ENCODE measurements around the gene CHD6. TPM values are rescaled to one million over a fixed set of nuclear protein-coding genes. Genes with fewer than 3 reads are reported as not detected.

The CHD6 gene
- total and polyA plus RNA-seq, 11 donors: 6.5 to 52.8 (median 38.9) TPM

GRCh38 chr20:41443691-41444090, 174.5 kb downstream of the CHD6 start:
- Histone ChIP-seq H3K4me3 (no peak overlapping the region), H3K9me3 (no peaks in the 10 kb centered on the region), H3K27ac (no peak overlapping the region), H3K27me3 (no peaks in the 10 kb centered on the region), H3K36me3 (peaks cover 0 to 100% (median 92%) of the 10 kb centered on the region in 9 donors), H3K4me1 (no peaks in the 10 kb centered on the region)
- TF ChIP-seq, protein P1, sequence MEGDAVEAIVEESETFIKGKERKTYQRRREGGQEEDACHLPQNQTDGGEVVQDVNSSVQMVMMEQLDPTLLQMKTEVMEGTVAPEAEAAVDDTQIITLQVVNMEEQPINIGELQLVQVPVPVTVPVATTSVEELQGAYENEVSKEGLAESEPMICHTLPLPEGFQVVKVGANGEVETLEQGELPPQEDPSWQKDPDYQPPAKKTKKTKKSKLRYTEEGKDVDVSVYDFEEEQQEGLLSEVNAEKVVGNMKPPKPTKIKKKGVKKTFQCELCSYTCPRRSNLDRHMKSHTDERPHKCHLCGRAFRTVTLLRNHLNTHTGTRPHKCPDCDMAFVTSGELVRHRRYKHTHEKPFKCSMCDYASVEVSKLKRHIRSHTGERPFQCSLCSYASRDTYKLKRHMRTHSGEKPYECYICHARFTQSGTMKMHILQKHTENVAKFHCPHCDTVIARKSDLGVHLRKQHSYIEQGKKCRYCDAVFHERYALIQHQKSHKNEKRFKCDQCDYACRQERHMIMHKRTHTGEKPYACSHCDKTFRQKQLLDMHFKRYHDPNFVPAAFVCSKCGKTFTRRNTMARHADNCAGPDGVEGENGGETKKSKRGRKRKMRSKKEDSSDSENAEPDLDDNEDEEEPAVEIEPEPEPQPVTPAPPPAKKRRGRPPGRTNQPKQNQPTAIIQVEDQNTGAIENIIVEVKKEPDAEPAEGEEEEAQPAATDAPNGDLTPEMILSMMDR (IDR thresholded peaks at IDR 0.05): no peak
- TF ChIP-seq POLR2A (IDR thresholded peaks at IDR 0.05): no peak
- no peak for DNase-seq
- ATAC-seq: no peak
- intact Hi-C loops (cut with DNase I): no loop called here

GRCh38 chr20:41440882-41441281, 177.3 kb downstream of the CHD6 start:
- no peak overlapping the region for H3K4me3 ChIP-seq
- ATAC-seq (no peak), DNase-seq (no peak)
- H3K27ac ChIP-seq: no peak overlapping the region
- peaks cover 0 to 5% (median 0%) of the 10 kb centered on the region in 12 donors for H3K4me1 ChIP-seq
- TF ChIP-seq, protein P1 (IDR thresholded peaks at IDR 0.05): no peak
- TF ChIP-seq POLR2A (IDR thresholded peaks at IDR 0.05): no peak
- no peaks in the 10 kb centered on the region for H3K27me3 ChIP-seq
- intact Hi-C loops (cut with DNase I): no loop called here
- 86 to 95% (median 90%) methylated on average over 3 of the region's 3 CpGs for WGBS, 4 donors
- peaks cover 0 to 99% (median 86%) of the 10 kb centered on the region in 9 donors for H3K36me3 ChIP-seq
- no peaks in the 10 kb centered on the region for H3K9me3 ChIP-seq

- Histone ChIP-seq H3K4me3 (no peak overlapping the region), H3K36me3 (peaks cover 0 to 98% (median 67%) of the 10 kb centered on the region in 9 donors), H3K9me3 (no peaks in the 10 kb centered on the region), H3K27ac (no peak overlapping the region), H3K4me1 (peaks cover 0 to 5% (median 0%) of the 10 kb centered on the region in 12 donors), H3K27me3 (no peaks in the 10 kb centered on the region)
- no peak for DNase-seq
- no peak for TF ChIP-seq POLR2A (IDR thresholded peaks at IDR 0.05)
- TF ChIP-seq, protein P1 (IDR thresholded peaks at IDR 0.05): no peak
- 45 to 92% (median 65%) methylated on average over 2 of the region's 2 CpGs for WGBS, 4 donors
- intact Hi-C loops (cut with DNase I): no loop called here
- ATAC-seq: no peak
These were observed 180.3 kb downstream of the CHD6 start for GRCh38 chr20:41437836-41438235.

GRCh38 chr20:41436679-41437078, 181.5 kb downstream of the CHD6 start:
- Histone ChIP-seq H3K27ac (no peak overlapping the region), H3K4me1 (peaks cover 0 to 5% (median 0%) of the 10 kb centered on the region in 12 donors), H3K36me3 (peaks cover 0 to 87% (median 56%) of the 10 kb centered on the region in 9 donors), H3K4me3 (no peak overlapping the region), H3K9me3 (no peaks in the 10 kb centered on the region), H3K27me3 (no peaks in the 10 kb centered on the region)
- DNase-seq: no peak
- TF ChIP-seq POLR2A (IDR thresholded peaks at IDR 0.05): no peak
- TF ChIP-seq, protein P1 (IDR thresholded peaks at IDR 0.05): no peak
- 84 to 94% (median 92%) methylated on average over 4 of the region's 4 CpGs for WGBS, 4 donors
- no peak for ATAC-seq
- intact Hi-C loops (cut with DNase I): no loop called here

Data from heart left ventricle (tissue), 16 donors.